Measurements from ENCODE around the gene PNPLA3.

- no peak for TF ChIP-seq SPI1 (IDR thresholded peaks at IDR 0.05; ENCODE audit: borderline replicate concordance, low read depth)
- no peak for TF ChIP-seq POLR2AphosphoS5 (IDR thresholded peaks at IDR 0.05; ENCODE audit: low read depth)
- no peak for TF ChIP-seq CTCF (IDR thresholded peaks at IDR 0.05; ENCODE audit: insufficient read depth, low read length)
- no peak for TF ChIP-seq GABPA (IDR thresholded peaks at IDR 0.05; ENCODE audit: low read depth)
These were observed 51.4 kb downstream of the PNPLA3 start for GRCh38 chr22:43975041-43975440.
